ENCODE results near the gene JAG1. TPM values are rescaled to one million over a fixed set of nuclear protein-coding genes. Genes with fewer than 3 reads are reported as not detected.

Gene JAG1
- total RNA-seq, 1 experiment from 2014 or later = 45.2 TPM

DNA sequence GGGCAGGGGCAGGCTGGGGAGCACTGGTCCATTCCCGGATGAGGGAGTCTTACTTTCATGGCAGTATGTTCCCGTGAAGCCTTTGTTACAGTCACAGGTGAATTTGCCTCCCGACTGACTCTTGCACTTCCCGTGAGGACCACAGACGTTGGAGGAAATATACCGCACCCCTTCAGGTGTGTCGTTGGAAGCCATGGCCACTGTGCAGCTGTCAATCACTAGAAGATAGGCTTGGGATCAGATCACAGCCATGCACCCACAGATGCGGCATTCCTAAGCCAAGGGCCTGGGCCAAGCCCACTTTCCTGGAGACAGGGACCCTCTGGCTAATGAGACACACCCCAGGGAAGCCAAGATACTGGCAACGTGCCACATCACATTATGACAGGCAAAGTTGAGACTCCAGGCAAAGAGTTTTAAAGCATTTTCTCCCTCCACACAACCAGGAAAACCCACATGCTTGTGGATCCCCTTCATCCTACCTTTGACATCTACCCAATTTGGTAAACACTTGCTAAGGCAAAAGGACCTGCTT is 26.8 kb downstream of the JAG1 start (continued):
- no peak for TF ChIP-seq RELA (CRISPR knock-in tag; IDR thresholded peaks at IDR 0.05; ENCODE audit: borderline replicate concordance)

DNA sequence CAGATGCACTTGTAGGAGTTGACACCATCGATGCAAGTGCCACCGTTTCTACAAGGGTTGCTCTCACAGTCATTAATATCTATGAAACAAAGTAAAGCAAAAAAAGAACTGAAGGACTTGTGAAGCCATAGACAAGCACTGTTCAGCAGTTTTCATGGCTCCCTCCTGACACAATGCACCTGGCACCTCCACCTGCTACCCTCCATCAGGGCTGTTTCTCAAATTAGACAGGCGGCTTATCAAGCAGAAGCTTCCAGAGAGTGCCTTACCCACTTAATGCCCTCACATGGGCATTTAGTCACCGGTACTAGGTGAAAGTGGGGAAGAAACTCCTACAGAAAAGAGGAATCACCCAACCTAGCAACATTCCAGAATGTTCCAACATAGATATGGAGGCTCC is 27.8 kb downstream of the JAG1 start:
- DNase-seq (ENCODE audit: low spot score) = no peak
- Mint-ChIP-seq H3K4me1 (peaks cover 39% of the 10 kb centered on the region), H3K4me3 (no peak overlapping the region), H3K9me3 (no peaks in the 10 kb centered on the region), H3K36me3 (peaks cover 86% of the 10 kb centered on the region), H3K27ac (peak overlapping the region; percentile 45), H3K27me3 (ENCODE audit: low read depth) (no peaks in the 10 kb centered on the region)
- POLR2A ChIA-PET = no interaction called here
- TF ChIP-seq ELF4 (CRISPR knock-in tag; IDR thresholded peaks at IDR 0.05; ENCODE audit: low read depth) (no peak), CREM (CRISPR knock-in tag; IDR thresholded peaks at IDR 0.05) (no peak), ZNF138 (CRISPR knock-in tag; conservative IDR thresholded peaks at IDR 0.05) (no peak), FOXJ3 (CRISPR knock-in tag; IDR thresholded peaks at IDR 0.05; ENCODE audit: borderline replicate concordance) (no peak), GRHL2 (CRISPR knock-in tag; IDR thresholded peaks at IDR 0.05; ENCODE audit: insufficient replicate concordance, severe bottlenecking) (no peak), ATF1 (CRISPR knock-in tag; IDR thresholded peaks at IDR 0.05) (no peak)
- TF ChIP-seq, protein P1, sequence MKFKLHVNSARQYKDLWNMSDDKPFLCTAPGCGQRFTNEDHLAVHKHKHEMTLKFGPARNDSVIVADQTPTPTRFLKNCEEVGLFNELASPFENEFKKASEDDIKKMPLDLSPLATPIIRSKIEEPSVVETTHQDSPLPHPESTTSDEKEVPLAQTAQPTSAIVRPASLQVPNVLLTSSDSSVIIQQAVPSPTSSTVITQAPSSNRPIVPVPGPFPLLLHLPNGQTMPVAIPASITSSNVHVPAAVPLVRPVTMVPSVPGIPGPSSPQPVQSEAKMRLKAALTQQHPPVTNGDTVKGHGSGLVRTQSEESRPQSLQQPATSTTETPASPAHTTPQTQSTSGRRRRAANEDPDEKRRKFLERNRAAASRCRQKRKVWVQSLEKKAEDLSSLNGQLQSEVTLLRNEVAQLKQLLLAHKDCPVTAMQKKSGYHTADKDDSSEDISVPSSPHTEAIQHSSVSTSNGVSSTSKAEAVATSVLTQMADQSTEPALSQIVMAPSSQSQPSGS (CRISPR knock-in tag; IDR thresholded peaks at IDR 0.05; ENCODE audit: borderline replicate concordance, low read depth) = no peak
- TF ChIP-seq, protein P2, sequence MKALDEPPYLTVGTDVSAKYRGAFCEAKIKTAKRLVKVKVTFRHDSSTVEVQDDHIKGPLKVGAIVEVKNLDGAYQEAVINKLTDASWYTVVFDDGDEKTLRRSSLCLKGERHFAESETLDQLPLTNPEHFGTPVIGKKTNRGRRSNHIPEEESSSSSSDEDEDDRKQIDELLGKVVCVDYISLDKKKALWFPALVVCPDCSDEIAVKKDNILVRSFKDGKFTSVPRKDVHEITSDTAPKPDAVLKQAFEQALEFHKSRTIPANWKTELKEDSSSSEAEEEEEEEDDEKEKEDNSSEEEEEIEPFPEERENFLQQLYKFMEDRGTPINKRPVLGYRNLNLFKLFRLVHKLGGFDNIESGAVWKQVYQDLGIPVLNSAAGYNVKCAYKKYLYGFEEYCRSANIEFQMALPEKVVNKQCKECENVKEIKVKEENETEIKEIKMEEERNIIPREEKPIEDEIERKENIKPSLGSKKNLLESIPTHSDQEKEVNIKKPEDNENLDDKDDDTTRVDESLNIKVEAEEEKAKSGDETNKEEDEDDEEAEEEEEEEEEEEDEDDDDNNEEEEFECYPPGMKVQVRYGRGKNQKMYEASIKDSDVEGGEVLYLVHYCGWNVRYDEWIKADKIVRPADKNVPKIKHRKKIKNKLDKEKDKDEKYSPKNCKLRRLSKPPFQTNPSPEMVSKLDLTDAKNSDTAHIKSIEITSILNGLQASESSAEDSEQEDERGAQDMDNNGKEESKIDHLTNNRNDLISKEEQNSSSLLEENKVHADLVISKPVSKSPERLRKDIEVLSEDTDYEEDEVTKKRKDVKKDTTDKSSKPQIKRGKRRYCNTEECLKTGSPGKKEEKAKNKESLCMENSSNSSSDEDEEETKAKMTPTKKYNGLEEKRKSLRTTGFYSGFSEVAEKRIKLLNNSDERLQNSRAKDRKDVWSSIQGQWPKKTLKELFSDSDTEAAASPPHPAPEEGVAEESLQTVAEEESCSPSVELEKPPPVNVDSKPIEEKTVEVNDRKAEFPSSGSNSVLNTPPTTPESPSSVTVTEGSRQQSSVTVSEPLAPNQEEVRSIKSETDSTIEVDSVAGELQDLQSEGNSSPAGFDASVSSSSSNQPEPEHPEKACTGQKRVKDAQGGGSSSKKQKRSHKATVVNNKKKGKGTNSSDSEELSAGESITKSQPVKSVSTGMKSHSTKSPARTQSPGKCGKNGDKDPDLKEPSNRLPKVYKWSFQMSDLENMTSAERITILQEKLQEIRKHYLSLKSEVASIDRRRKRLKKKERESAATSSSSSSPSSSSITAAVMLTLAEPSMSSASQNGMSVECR (CRISPR knock-in tag; IDR thresholded peaks at IDR 0.05; ENCODE audit: borderline replicate concordance) = no peak
- TF ChIP-seq, protein P3, sequence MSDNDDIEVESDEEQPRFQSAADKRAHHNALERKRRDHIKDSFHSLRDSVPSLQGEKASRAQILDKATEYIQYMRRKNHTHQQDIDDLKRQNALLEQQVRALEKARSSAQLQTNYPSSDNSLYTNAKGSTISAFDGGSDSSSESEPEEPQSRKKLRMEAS (CRISPR knock-in tag; IDR thresholded peaks at IDR 0.05) = no peak
- TF ChIP-seq, protein P4, sequence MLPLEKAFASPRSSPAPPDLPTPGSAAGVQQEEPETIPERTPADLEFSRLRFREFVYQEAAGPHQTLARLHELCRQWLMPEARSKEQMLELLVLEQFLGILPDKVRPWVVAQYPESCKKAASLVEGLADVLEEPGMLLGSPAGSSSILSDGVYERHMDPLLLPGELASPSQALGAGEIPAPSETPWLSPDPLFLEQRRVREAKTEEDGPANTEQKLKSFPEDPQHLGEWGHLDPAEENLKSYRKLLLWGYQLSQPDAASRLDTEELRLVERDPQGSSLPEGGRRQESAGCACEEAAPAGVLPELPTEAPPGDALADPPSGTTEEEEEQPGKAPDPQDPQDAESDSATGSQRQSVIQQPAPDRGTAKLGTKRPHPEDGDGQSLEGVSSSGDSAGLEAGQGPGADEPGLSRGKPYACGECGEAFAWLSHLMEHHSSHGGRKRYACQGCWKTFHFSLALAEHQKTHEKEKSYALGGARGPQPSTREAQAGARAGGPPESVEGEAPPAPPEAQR (CRISPR knock-in tag; IDR thresholded peaks at IDR 0.05) = no peak
- CTCF ChIA-PET = interaction anchor here (1.0 kb wide), 1 partner anchor 29 kb away, joined by 3 read pairs; no protein-coding TSS in a partner anchor
- no peak for ATAC-seq

DNA sequence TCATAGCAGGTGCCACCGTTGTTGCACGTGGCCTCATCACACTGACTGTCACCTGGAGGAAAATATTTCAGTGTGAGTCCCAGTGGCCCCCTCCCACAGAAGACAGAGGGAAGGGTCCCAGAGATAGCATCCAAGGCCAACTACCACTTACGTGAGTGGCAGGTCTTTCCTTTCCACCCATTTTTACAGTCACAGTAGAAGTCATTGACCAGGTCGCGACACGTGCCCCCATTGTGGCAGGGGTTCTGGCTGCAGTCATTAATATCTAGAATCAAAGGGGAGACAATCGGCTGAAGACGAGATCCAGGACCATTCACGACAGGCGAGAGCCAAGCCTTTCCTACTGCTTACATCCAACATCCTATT is 28.6 kb downstream of the JAG1 start:
- ChIA-PET POLR2A (no interaction called here), CTCF (no interaction called here)
- ATAC-seq = no peak
- 0 out of 2 replicates have a peak overlapping the region, but pooled peaks have one; percentile 23 for H3K27ac Mint-ChIP-seq
- no peak overlapping the region for H3K4me3 Mint-ChIP-seq
- H3K27me3 Mint-ChIP-seq (ENCODE audit: low read depth) = no peaks in the 10 kb centered on the region
- no peaks in the 10 kb centered on the region for H3K9me3 Mint-ChIP-seq
- peaks cover 31% of the 10 kb centered on the region for H3K4me1 Mint-ChIP-seq
- DNase-seq (ENCODE audit: low spot score) = no peak
- H3K36me3 Mint-ChIP-seq = peaks cover 92% of the 10 kb centered on the region
- no peak for TF ChIP-seq CREM (CRISPR knock-in tag; IDR thresholded peaks at IDR 0.05)
- TF ChIP-seq, protein P5, sequence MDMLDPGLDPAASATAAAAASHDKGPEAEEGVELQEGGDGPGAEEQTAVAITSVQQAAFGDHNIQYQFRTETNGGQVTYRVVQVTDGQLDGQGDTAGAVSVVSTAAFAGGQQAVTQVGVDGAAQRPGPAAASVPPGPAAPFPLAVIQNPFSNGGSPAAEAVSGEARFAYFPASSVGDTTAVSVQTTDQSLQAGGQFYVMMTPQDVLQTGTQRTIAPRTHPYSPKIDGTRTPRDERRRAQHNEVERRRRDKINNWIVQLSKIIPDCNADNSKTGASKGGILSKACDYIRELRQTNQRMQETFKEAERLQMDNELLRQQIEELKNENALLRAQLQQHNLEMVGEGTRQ (CRISPR knock-in tag; IDR thresholded peaks at IDR 0.05) = no peak
- no peak for TF ChIP-seq NFYB (CRISPR knock-in tag; conservative IDR thresholded peaks at IDR 0.05; ENCODE audit: low read depth)
- no peak for TF ChIP-seq ZNF219 (CRISPR knock-in tag; IDR thresholded peaks at IDR 0.05; ENCODE audit: borderline replicate concordance)
- TF ChIP-seq ZNF121 (CRISPR knock-in tag; IDR thresholded peaks at IDR 0.05) = no peak
- TF ChIP-seq, protein P6, sequence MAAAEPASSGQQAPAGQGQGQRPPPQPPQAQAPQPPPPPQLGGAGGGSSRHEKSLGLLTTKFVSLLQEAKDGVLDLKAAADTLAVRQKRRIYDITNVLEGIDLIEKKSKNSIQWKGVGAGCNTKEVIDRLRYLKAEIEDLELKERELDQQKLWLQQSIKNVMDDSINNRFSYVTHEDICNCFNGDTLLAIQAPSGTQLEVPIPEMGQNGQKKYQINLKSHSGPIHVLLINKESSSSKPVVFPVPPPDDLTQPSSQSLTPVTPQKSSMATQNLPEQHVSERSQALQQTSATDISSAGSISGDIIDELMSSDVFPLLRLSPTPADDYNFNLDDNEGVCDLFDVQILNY (CRISPR knock-in tag; IDR thresholded peaks at IDR 0.05) = no peak
- TF ChIP-seq, protein P7, sequence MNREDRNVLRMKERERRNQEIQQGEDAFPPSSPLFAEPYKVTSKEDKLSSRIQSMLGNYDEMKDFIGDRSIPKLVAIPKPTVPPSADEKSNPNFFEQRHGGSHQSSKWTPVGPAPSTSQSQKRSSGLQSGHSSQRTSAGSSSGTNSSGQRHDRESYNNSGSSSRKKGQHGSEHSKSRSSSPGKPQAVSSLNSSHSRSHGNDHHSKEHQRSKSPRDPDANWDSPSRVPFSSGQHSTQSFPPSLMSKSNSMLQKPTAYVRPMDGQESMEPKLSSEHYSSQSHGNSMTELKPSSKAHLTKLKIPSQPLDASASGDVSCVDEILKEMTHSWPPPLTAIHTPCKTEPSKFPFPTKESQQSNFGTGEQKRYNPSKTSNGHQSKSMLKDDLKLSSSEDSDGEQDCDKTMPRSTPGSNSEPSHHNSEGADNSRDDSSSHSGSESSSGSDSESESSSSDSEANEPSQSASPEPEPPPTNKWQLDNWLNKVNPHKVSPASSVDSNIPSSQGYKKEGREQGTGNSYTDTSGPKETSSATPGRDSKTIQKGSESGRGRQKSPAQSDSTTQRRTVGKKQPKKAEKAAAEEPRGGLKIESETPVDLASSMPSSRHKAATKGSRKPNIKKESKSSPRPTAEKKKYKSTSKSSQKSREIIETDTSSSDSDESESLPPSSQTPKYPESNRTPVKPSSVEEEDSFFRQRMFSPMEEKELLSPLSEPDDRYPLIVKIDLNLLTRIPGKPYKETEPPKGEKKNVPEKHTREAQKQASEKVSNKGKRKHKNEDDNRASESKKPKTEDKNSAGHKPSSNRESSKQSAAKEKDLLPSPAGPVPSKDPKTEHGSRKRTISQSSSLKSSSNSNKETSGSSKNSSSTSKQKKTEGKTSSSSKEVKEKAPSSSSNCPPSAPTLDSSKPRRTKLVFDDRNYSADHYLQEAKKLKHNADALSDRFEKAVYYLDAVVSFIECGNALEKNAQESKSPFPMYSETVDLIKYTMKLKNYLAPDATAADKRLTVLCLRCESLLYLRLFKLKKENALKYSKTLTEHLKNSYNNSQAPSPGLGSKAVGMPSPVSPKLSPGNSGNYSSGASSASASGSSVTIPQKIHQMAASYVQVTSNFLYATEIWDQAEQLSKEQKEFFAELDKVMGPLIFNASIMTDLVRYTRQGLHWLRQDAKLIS (CRISPR knock-in tag; IDR thresholded peaks at IDR 0.05; ENCODE audit: borderline replicate concordance) = no peak
- TF ChIP-seq, protein P8, sequence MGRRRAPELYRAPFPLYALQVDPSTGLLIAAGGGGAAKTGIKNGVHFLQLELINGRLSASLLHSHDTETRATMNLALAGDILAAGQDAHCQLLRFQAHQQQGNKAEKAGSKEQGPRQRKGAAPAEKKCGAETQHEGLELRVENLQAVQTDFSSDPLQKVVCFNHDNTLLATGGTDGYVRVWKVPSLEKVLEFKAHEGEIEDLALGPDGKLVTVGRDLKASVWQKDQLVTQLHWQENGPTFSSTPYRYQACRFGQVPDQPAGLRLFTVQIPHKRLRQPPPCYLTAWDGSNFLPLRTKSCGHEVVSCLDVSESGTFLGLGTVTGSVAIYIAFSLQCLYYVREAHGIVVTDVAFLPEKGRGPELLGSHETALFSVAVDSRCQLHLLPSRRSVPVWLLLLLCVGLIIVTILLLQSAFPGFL (CRISPR knock-in tag; IDR thresholded peaks at IDR 0.05; ENCODE audit: borderline replicate concordance) = no peak
